ENCODE results near the gene GTPBP3. TPM values are rescaled to one million over a fixed set of nuclear protein-coding genes. Genes with fewer than 3 reads are reported as not detected.
A peak's percentile ranks its signal among the peaks of the same experiment; 100 is the strongest.

Gene GTPBP3
- total RNA-seq, 3 donors from 2014 or later, result 16.1 to 24.3 (median 16.8) TPM

DNA sequence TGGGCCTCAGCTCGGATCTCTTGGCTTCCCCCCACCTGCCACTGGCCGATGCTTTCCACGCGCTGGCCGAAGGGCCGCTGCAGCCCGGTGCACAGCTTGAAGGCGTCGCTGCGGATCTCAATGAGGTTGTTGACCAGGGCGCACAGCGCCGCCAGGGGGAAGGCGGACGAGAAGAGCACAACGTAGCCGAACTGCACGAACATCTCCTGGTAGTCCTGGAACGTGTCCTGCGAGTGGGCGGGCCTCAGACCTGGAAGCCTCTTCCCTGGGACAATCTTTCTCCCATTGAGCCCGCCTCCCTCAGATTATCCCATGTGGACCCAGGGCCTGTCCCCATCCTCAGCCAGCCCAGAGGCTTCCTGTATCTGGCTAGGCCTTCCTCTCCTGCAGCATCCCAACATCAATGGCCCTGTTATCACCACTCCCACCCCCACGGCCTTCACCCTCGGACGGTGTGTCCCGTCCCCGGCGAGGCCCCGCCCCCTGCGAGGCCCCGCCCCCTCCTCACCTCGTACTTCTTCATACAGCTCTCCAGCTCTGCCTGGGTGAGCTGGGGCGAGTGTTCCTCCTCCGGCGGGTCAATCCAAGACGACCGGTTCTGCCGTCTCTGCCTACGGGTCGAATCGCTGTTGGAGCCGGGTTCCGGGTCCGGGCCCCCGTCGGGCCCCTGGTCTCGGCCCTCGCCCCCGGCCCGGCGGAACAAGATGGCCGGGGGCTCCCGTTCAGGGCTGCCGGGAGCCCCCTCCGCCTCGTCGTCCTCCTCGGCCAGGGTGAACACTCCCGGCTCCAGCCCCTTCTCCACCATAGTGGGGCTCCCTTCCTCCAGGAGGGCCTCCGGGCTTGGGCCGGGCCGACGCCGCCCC is 9.5 kb upstream of the GTPBP3 start:
- Histone ChIP-seq H3K4me1 (ENCODE audit: low read depth) (peaks cover 16% of the 10 kb centered on the region), H3K9me3 (no peaks in the 10 kb centered on the region), H3K4me3 (peak overlapping the region; percentile 17), H3K36me3 (ENCODE audit: low read depth) (no peaks in the 10 kb centered on the region)
- DNase-seq (peak; percentile 90 to 93 (median 91)), ATAC-seq (peak; percentile 88)
- TF ChIP-seq, protein P1, sequence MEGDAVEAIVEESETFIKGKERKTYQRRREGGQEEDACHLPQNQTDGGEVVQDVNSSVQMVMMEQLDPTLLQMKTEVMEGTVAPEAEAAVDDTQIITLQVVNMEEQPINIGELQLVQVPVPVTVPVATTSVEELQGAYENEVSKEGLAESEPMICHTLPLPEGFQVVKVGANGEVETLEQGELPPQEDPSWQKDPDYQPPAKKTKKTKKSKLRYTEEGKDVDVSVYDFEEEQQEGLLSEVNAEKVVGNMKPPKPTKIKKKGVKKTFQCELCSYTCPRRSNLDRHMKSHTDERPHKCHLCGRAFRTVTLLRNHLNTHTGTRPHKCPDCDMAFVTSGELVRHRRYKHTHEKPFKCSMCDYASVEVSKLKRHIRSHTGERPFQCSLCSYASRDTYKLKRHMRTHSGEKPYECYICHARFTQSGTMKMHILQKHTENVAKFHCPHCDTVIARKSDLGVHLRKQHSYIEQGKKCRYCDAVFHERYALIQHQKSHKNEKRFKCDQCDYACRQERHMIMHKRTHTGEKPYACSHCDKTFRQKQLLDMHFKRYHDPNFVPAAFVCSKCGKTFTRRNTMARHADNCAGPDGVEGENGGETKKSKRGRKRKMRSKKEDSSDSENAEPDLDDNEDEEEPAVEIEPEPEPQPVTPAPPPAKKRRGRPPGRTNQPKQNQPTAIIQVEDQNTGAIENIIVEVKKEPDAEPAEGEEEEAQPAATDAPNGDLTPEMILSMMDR (IDR thresholded peaks at IDR 0.05), result peak; percentile 44
- intact Hi-C loops (cut with DNase I, micrococcal nuclease), result no loop called here

DNA sequence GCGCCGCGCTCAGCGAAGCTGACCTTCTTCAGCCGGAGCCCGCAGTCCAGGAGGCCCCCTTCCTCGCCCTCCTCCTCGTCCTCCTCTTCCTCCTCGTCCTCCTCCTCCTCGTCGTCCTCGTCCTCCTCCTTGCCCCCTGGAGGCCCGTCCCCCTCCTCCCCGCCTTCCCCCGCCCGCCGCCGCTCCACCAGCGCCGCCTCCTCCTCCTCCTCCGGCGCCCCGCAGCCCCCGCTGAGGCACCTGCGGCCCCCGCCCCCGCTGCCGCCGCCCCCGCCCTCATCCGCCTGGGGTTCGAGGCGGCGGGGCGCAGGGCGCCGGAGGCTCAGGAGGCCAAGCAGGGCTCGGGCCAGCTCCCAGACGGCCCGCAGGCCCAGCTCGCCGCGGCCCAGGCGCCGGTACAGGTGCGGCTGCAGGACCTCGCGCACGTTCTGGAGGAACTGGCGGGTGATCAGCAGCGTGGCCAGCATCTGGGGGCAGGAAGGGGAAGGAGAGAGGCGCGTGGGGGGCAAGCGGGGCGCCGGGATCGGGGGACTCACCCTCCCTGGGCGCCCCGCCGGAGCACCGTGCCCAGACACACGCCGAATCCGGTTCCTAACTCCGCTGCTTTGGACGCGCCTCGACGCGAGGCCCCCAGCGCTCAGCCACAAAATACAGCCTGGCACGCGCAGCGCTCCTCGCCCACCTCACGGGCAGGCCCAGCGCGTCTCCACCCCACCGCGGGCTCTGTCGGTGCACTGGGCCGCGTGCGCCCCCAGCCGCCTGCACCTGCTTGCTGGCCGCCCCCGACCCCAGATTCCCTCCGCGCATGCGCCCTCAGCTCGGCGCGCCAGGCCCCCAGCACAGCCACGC is 8.6 kb upstream of the GTPBP3 start:
- TF ChIP-seq, protein P1 (IDR thresholded peaks at IDR 0.05), result no peak
- no peaks in the 10 kb centered on the region for H3K9me3 ChIP-seq
- intact Hi-C loops (cut with DNase I, micrococcal nuclease), result no loop called here
- no peaks in the 10 kb centered on the region for H3K36me3 ChIP-seq (ENCODE audit: low read depth)
- peaks cover 17% of the 10 kb centered on the region for H3K4me1 ChIP-seq (ENCODE audit: low read depth)
- ATAC-seq, result peak; percentile 21
- peak overlapping the region; percentile 17 for H3K4me3 ChIP-seq
- DNase-seq, result peak in 2 of 3 donors; percentile 59 to 60

GRCh38 chr19:17329366-17330261 is 7.7 kb upstream of the GTPBP3 start:
- H3K9me3 ChIP-seq, result no peaks in the 10 kb centered on the region
- H3K4me3 ChIP-seq, result no peak overlapping the region
- H3K36me3 ChIP-seq (ENCODE audit: low read depth), result no peaks in the 10 kb centered on the region
- DNase-seq (peak in 1 of 3 donors; percentile 53), ATAC-seq (no peak)
- H3K4me1 ChIP-seq (ENCODE audit: low read depth), result peaks cover 22% of the 10 kb centered on the region
- intact Hi-C loops (cut with DNase I, micrococcal nuclease), result no loop called here
- TF ChIP-seq, protein P1 (IDR thresholded peaks at IDR 0.05), result no peak

GRCh38 chr19:17330262-17331044 is 6.9 kb upstream of the GTPBP3 start:
- peaks cover 28% of the 10 kb centered on the region for H3K4me1 ChIP-seq (ENCODE audit: low read depth)
- TF ChIP-seq, protein P1 (IDR thresholded peaks at IDR 0.05), result no peak
- DNase-seq, result peak in 1 of 3 donors; percentile 51
- H3K4me3 ChIP-seq, result no peak overlapping the region
- H3K9me3 ChIP-seq, result no peaks in the 10 kb centered on the region
- H3K36me3 ChIP-seq (ENCODE audit: low read depth), result no peaks in the 10 kb centered on the region
- intact Hi-C loops (cut with DNase I, micrococcal nuclease), result no loop called here
- ATAC-seq, result no peak
